Panc1 (cell line): ENCODE results near the gene BCR.

Experiments
- CTCF ChIP-seq: fragments of 450-650 bp; IDR thresholded peaks from 2 replicates; pipeline ENCODE4 v1.5.1; 2017; ENCODE audit warnings: mild to moderate bottlenecking
- TCF7L2 ChIP-seq: IDR thresholded peaks from 2 replicates; pipeline ENCODE4 v1.6.1; 2011; ENCODE audit warnings: mild to moderate bottlenecking, low read depth, low read length, inconsistent platforms

- TF ChIP-seq CTCF (no peak), TCF7L2 (no peak)
These were observed 85.0 kb downstream of the BCR start for GRCh38 chr22:23265368-23265700.
